Activated CD4-positive, CD25-positive, alpha-beta regulatory T cell treated with anti-CD3 and anti-CD28 coated beads, Interleukin-2, amount 50 U/mL, for 16 hours (primary cell): ENCODE data around the gene LY6G5C.

Experiments
- DNase-seq: peaks from one replicate; pipeline ENCODE4 v3.0.0-alpha.2; 2020; ENCODE audit warnings: low read depth, low spot score

Gene LY6G5C

GRCh38 chr6:31691564-31692108, 10.8 kb upstream of the LY6G5C start:
- DNase-seq, result no peak

- no peak for DNase-seq
Measured at GRCh38 chr6:31691078-31691463, 10.2 kb upstream of the LY6G5C start.

GRCh38 chr6:31690231-31691077, 9.6 kb upstream of the LY6G5C start:
- DNase-seq, result no peak

- DNase-seq, result no peak
Measured at GRCh38 chr6:31689249-31690110, 8.6 kb upstream of the LY6G5C start.

GRCh38 chr6:31687860-31688693, 7.2 kb upstream of the LY6G5C start:
- DNase-seq, result no peak

- no peak for DNase-seq
Measured at GRCh38 chr6:31687321-31687720, 6.5 kb upstream of the LY6G5C start.

GRCh38 chr6:31686483-31686882, 5.6 kb upstream of the LY6G5C start:
- no peak for DNase-seq

- DNase-seq, result no peak
Measured at GRCh38 chr6:31683591-31683990, 2.7 kb upstream of the LY6G5C start.

GRCh38 chr6:31681135-31681671, 336 bp upstream of the LY6G5C start:
- DNase-seq, result peak; percentile 13

GRCh38 chr6:31677955-31678354, 2.9 kb downstream of the LY6G5C start:
- DNase-seq, result no peak

GRCh38 chr6:31676904-31677303, 4.0 kb downstream of the LY6G5C start:
- DNase-seq, result no peak

GRCh38 chr6:31676322-31676903, 4.5 kb downstream of the LY6G5C start:
- no peak for DNase-seq

- no peak for DNase-seq
Measured at GRCh38 chr6:31669676-31670075, 11.2 kb downstream of the LY6G5C start, which contains the start of gene LY6G5B. LY6G5B (plus strand) TSS chr6:31669976; CDS start chr6:31670951, 975 bp downstream.

- DNase-seq, result no peak
Measured at GRCh38 chr6:31666337-31666965, 14.4 kb downstream of the LY6G5C start.

GRCh38 chr6:31665501-31666336, 15.1 kb downstream of the LY6G5C start, which contains the start of gene CSNK2B:
CSNK2B (plus strand) TSS chr6:31666080; CDS start chr6:31666832, 752 bp downstream.
- DNase-seq, result peak; percentile 98

- DNase-seq, result peak; percentile 85
Measured at GRCh38 chr6:31664790-31665500, 15.9 kb downstream of the LY6G5C start, which contains the start of gene GPANK1. GPANK1 (minus strand) TSS chr6:31664997; CDS start chr6:31664478, 519 bp downstream.

- no peak for DNase-seq
Measured at GRCh38 chr6:31663961-31664789, 16.7 kb downstream of the LY6G5C start.
